GM23338 (cell line): ENCODE measurements around the gene PACC1. TPM values are rescaled to one million over a fixed set of nuclear protein-coding genes. Genes with fewer than 3 reads are reported as not detected.

Source experiments
- polyA plus RNA-seq: library from polyadenylated mRNA; unstranded; fragments of >200 nt; fragmentation: Nextera tagmentation; extraction: Ambion mirVana; gene quantifications from 2 replicates; pipeline ENCODE4 v1.2.1, GENCODE V29; 2016
- small RNA-seq: library from RNA; depleted of rRNA; stranded (forward); fragments of <200 nt; gene quantifications from one replicate; pipeline ENCODE3, GENCODE V24; 2014; ENCODE audit warnings: low replicate concordance
- total RNA-seq: library from RNA; depleted of rRNA; stranded (reverse); fragments of >200 nt; shearing (Covaris generic); gene quantifications from 2 replicates; pipeline ENCODE4 v1.2.3, GENCODE V29; 2014; rRNA removed

PACC1 gene
- total and polyA plus RNA-seq, 2 experiments from 2014 or later = 17.1 to 18.0 TPM

Small RNA genes within 50 kb of the gene (small RNA-seq; reads per million reads assigned to genes)
- gene SNORA16B = not detected

Other genes with a start within 250 kb of the PACC1 start
- gene PPP2R5A, start 129.5 kb downstream of the PACC1 start, total RNA-seq = 38.3 and 43.5 TPM in 2 replicates
- gene PPP2R5A, start 129.5 kb downstream of the PACC1 start, polyA plus RNA-seq = 12.4 and 16.2 TPM in 2 replicates
- gene NENF, start 18.0 kb upstream of the PACC1 start, total RNA-seq = 22.0 and 27.6 TPM in 2 replicates
- gene NENF, start 18.0 kb upstream of the PACC1 start, polyA plus RNA-seq = 58.8 and 60.7 TPM in 2 replicates
- 17.2 and 19.3 TPM in 2 replicates for gene ATF3, start 193.9 kb upstream of the PACC1 start, total RNA-seq
- gene ATF3, start 193.9 kb upstream of the PACC1 start, polyA plus RNA-seq = 12.6 and 16.2 TPM in 2 replicates